ENCODE measurements around the gene NAGPA. TPM values are rescaled to one million over a fixed set of nuclear protein-coding genes. Genes with fewer than 3 reads are reported as not detected.
A peak's percentile ranks its signal among the peaks of the same experiment; 100 is the strongest.

NAGPA gene
- total RNA-seq, 1 donor from 2014 or later: 6.5 TPM

DNA sequence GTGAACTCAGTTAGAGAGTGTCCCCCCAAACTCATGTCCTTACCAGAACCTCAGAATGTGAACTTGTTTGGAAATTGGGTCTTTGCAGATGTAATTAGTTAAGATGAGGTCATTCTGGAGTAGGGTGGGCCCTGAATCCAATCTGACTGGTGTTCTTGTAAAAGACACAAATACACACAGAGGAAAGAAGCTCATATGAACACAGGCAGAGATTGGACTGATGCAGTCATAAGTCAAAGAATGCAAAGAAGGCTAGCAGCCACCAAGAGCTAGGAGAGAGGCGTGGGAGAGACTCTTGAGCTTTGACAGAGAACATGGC, 2.1 kb upstream of the NAGPA start:
- ATAC-seq: no peak
- no peak for DNase-seq (ENCODE audit: missing footprints)
- intact Hi-C loops (cut with DNase I): no loop called here

DNA sequence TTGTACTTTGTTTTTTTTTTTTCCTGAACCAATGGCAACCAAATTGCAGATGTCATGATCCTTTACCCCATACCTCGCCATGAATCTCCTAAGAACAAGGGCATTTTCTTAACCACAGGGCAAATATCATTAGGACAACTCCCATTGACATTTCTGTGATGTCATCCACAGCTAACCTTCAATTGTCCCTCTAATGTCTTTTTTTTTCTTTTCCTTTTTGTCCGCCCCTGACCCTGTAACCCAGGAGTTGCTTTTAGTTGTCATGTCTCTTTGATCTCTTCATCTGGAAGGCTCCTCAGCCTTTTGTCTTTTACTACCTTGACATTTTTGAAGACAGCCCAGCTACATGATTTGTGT, 410 bp upstream of the NAGPA start:
- DNase-seq (ENCODE audit: missing footprints) (no peak), ATAC-seq (no peak)
- intact Hi-C loops (cut with DNase I): no loop called here

DNA sequence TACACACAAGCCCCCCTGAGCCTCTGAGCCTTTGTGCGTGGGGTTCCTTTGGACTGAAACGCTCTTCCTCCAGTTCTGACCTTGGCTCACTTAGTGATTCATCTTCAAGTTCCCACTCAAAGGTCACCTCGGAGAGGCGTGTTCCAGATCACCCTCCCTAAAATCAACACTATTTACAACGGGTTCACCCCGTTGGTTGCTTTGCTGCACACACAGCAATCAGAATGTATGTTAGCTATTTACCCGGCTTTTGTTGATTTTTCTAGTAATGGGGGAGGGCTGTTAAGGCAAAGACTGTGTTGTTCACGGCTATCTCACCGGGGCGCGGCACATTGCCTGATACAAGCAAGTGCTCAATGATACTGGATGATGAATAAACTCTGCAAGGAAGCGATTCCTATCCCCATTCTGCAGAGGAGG, 977 bp downstream of the NAGPA start:
- DNase-seq (ENCODE audit: missing footprints) (no peak), ATAC-seq (no peak)
- intact Hi-C loops (cut with DNase I): no loop called here

DNA sequence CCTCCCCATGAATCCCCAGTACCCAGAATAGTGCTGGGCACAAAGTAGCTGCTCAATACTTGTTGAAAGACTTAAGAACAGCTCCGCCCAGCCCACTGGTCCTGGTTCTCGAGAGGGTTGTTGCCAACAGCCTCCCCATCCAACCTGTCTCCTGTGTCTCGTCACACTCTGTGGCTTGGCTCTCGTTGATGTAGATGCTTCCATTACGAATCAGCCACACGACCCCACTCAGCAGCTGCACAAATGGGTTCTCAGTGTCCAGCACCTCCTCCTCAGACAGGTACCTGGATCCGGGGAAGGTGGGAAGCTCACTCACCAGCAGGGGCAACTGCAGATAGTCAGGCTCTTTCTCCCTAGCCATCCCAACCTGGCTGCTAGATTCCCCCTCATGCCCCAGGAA, 2.1 kb downstream of the NAGPA start:
- intact Hi-C loops (cut with DNase I): no loop called here

DNA sequence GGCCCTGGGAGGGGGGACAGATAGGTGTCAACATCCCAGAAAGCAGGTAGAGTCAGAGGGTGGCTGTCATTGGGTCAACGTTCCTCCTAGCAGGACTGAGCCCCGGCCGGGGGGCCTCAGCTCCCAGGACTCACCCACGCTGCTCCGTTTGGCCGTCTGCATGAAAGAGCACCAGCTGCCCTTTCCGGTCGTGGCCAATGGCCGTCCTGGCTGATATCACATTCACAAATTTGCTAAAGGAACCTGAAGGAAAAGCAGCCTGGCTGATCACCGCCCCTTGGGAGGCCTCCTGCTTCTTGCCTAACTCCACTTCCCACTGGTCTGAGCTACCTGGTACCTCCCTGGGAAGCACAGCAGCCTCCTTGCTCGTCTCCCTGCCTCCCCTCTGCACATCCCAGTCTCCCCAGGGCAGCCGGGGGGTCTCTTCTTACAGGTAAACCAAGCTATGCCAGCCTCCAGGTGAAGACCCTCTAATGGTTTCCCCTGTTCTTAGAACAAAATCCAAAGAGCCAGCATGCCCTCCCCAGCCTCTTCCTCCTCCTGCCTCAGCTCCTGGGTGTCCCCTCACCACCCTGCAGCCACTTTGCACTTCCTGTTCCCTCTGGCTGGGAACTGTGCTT, 3.4 kb downstream of the NAGPA start:
- ATAC-seq (no peak), DNase-seq (ENCODE audit: missing footprints) (no peak)
- intact Hi-C loops (cut with DNase I): no loop called here

More for the DNA sequence above, 2.1 kb downstream of the NAGPA start:
- DNase-seq (ENCODE audit: missing footprints) (no peak), ATAC-seq (no peak)

DNA sequence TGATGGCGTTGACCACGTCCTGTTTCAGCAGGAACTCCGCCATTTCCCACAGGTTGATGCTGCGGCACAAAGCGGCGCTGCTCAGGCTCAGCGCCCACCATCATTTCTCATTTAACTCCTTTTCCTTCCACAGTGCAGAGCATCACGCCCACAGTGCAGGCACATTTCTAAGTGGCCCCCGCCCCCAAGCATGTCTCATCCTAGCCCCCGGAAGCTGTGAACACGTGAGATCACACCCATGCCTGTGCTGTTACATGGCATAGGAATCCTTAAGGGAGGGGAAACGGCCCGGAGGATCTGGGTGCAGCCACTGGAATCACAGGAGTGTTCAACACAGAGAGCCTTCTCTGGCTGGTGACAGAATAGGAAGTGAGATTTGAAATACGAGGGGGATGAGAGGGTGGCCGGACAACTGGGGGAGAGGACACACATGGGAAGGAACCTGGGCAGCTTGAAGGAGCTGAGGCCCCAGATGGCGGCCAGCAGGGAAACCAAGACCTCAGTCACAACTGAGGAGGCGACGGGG, 4.7 kb downstream of the NAGPA start:
- no peak for ATAC-seq
- DNase-seq (ENCODE audit: missing footprints): no peak
- intact Hi-C loops (cut with DNase I): no loop called here

DNA sequence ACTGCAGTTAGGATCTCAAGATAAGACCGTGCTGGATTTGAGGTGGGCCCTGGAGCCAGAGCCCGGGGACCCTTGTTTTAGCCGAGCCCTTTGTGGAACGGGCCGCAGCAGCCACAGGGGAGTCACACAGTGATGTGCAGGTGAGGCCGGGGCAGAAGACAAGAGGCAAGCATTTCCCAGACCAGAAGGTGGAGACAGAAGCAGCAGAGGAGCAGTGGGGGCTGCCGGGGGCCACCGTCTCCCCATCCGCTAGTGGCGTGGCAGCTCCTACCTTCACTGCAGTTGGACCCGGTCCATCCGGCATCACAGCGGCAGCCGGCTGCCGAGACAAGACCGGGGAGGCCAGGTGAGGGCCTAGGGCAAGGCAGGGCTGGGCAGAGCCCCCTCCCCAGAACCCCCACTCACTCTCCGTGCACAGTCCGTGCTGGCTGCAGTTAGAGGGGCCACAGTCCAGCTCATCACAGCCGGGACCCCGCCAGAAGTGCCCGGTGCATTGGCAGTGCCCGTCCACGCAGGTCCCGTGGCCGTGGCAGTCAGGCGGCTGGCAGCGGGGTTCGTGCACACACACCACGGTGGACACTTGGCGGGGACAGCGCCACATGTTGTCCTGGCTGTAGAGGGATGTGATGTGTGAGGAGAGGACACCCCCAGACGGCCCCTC, 6.0 kb downstream of the NAGPA start:
- intact Hi-C loops (cut with DNase I): no loop called here
- DNase-seq (ENCODE audit: missing footprints): no peak
- ATAC-seq: no peak

DNA sequence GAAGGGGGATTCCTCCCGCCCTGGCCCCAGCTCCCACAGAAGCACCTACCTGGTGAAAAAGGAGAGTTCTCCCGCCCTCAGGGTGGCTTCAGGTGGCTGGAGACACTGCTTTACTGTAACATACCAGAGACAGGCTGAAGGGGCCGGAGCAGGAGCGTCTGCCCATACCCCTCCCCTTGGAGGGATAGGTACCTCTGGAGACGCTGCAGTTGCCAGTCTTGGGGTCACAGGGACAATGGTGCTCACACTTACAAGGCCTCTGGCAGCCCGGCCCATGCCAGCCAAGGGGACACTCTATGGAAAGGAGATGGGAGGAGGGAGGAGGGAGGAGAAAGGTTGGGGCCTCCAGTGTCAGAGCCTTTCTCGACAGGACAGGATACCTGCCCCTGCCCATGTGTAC, 6.6 kb downstream of the NAGPA start:
- DNase-seq (ENCODE audit: missing footprints) (no peak), ATAC-seq (no peak)
- intact Hi-C loops (cut with DNase I): no loop called here

DNA sequence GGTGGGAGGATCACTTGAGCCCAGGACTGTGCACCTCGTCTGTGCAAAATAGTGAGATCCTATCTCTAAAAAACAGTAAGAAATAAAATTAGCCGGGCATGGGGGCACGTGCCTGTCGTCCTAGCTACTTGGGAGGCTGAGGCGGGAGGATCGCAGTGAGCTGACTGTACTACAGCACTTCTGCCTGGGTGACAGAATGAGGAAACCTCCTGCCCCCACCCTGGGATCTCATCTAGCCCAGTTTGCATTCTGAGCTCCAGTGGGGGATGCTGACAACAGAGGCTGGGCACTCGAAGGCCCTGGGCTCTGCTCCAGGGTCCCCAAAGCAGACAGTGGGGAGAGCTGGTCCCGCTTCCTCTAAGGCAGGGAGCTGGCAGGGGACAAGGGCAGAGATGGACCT, 7.1 kb downstream of the NAGPA start:
- intact Hi-C loops (cut with DNase I): no loop called here
- ATAC-seq: no peak
- DNase-seq (ENCODE audit: missing footprints): no peak

DNA sequence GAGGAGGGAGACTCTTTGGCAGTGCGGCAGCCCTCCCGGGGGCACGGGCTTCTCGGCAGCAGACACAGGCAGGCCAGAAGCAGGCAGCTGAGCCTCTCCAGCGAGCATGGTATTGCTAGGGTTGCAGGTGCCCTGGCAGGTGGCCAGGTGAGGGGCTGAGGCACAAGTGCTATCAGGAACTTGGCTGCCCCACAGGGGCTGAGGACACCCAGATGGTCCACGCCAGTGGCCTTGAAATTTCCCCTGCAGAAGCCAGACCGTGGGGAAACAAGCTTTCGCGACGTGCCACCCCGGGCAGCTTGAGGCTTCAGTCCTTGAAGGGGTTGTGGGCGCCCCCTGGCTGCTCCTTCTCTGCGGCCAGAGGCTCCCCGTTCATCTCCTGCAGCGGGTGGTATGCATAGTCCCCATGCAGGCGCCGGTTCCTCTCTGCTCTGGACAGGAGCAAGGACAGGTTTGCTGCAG, 8.5 kb downstream of the NAGPA start:
- intact Hi-C loops (cut with DNase I): loop anchor here (2.0 kb wide), 1 partner anchor 66 kb away; the partner anchor contains the start of gene SEC14L5
- DNase-seq (ENCODE audit: missing footprints) (no peak), ATAC-seq (peak; percentile 50)

DNA sequence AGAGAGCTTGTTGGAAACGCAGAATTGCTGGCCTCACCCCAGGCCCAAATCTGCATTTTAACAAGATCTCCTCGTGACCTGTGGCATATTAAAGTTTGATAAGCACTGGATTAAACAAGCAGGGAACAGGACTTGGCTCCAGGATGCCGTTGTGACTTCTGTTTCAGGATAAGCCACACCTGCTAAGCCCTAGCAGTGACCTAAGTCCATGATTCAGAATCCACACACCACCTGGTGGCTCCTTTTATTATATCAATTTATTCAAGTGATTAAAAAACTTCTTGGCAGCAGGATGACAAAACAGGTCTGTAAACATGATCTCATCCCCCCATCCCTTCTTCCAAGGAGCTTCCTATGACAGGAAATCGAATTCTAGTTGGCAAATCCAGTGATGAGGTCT, 9.1 kb downstream of the NAGPA start:
- DNase-seq (ENCODE audit: missing footprints) (no peak), ATAC-seq (no peak)
- intact Hi-C loops (cut with DNase I): loop anchor here (2.0 kb wide), 1 partner anchor 66 kb away; the partner anchor contains the start of gene SEC14L5

DNA sequence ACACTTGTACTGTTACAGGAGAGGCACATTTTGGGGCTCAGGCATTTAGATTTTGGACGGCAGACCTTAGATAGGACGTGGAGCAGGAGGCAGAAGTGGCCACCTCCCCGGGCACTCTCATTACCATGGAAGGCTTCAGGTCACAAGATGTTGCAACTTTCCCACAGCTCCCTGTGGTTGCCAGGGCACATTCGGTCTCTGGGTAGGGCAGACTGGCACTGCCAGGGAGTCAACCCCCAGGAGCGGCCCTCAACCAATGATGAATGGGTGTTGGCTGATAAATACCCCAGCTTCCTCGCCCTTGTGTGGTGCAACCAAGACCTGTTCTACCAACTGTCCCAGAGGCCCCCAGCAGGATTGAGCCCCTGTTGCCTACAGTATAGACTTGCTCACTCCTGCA, 11.2 kb downstream of the NAGPA start:
- no peak for ATAC-seq
- no peak for DNase-seq (ENCODE audit: missing footprints)
- intact Hi-C loops (cut with DNase I): no loop called here

DNA sequence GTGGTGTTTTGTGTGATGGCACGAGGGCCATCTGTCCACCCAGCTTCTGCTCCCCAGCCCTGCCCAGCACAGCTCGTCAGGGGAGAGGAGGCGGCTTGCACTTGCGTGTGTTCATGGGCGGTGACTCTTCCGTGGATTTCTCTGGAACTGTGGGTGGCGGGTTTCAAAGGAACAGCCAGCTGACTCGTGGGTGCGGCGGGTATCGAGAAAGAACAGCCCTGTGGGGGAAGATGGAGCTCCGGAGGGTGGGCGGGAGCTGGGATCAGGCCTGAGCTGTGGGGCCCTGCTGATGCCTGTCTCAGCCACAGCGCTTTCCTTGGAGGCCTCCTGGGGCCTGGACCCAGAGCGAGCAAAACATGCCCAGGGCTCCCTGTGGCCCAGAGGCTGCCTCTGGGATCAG, 13.2 kb downstream of the NAGPA start:
- ATAC-seq: no peak
- DNase-seq (ENCODE audit: missing footprints): no peak
- intact Hi-C loops (cut with DNase I): no loop called here

DNA sequence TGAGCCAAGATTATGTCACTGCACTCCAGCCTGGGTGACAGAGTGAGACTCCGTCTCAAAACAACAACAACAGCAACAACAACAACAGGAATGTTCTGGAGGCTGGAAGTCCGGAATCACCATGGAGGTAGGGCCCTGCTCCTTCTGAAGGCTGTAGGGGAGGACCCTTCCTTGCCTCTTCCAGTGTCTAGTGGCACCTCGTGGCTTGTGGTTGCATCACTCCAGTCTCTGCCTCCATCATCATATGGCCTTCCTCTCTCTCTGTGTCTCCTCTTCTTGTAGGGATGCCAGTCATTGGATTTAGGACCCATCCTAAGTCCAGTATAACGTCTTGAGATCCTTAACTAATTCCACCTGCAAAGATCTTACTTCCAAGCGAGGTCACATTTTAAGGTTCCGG, 14.0 kb downstream of the NAGPA start:
- intact Hi-C loops (cut with DNase I): no loop called here
- DNase-seq (ENCODE audit: missing footprints) (no peak), ATAC-seq (no peak)

DNA sequence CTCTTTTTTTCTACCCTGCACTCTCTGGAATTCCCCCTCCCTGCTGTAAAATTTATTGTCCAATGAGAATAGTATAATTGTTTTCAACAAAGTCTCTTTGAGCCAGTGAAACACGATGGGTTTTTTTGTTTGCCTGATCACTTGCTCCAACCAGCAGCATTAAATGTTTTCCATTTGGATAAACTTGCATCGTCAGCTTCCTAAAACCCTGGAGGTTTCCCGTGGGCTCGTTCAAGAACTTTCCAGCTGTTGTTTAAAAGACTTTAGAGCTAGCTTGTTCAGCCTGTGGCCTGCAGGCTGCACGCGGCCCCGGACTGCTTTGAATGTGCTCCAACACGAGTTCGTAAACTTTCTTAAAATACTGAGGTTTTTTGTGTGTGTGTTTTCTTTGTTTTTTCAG, 14.9 kb downstream of the NAGPA start:
- ATAC-seq: no peak

DNA sequence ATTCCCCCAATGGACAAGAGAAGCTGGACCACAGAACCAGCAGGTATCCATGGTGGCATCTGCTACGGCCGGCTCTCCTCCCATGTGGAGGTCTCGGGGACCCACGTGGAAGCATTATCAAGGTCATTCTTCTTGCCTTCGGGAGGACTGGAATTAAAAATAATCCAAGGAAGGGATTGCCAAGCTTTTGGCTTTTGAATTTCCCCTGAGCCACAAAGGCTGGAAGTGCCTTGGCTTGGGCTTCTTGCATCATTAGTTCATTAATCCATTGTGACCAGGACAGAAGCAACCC, 16.1 kb downstream of the NAGPA start:
- intact Hi-C loops (cut with DNase I): no loop called here
- ATAC-seq (no peak), DNase-seq (ENCODE audit: missing footprints) (peak; percentile 34)

More for the DNA sequence above, 14.9 kb downstream of the NAGPA start:
- intact Hi-C loops (cut with DNase I): no loop called here
- DNase-seq (ENCODE audit: missing footprints): no peak

DNA sequence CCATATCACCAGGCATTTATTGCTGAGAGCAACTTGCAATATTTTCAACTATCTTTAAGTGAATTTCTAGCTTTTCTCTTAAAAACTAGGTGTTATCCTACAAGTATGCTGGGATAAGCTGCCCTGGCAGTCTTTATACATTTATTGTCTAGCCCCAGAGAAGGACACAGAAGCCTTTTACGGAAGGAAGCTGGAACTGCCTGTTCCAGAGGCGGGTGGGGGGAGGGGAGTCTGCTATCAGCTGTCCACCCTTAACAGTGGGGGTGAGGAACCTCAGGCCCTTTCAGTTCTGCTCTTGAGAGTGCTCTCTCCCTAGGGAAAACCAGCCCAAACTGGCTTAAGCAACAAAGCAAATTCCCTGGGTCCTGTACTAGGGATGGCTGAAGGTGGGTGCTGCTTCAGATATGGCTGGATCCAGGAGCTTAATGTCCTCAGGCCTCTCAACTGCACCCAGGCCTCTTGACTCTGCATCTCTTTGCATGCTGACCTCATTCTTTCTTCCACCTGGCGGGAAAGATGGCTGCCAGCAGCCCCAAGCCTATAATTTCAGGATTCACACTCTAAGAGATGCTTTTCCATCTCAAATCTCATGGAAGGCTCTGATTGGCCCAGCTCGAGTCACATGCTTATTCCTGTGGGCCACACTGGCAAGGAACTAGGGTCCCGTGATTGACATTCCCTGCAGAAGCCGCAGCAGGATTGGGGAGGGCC, 16.6 kb downstream of the NAGPA start:
- intact Hi-C loops (cut with DNase I): no loop called here
- no peak for DNase-seq (ENCODE audit: missing footprints)
- no peak for ATAC-seq

DNA sequence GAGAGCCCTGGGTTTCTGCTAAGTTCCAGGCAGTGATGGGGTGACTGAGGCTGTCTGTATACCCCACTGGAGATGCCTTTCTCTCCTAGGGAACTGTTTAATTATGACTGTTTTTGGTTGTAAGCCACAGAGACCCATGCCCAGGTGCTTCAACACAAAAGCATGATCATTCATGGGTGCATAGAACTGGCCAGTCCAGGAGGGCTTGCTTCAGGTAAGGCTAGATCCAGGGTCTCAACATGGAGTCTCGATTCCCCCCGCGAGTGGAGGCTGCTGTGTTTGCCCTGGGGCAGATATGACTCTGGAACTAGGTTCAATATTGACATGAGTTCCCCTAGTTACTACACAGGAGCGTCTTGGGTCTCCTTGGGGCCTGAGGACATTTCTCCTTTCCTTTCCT, 17.8 kb downstream of the NAGPA start:
- DNase-seq (ENCODE audit: missing footprints): no peak
- ATAC-seq: no peak
- intact Hi-C loops (cut with DNase I): no loop called here

DNA sequence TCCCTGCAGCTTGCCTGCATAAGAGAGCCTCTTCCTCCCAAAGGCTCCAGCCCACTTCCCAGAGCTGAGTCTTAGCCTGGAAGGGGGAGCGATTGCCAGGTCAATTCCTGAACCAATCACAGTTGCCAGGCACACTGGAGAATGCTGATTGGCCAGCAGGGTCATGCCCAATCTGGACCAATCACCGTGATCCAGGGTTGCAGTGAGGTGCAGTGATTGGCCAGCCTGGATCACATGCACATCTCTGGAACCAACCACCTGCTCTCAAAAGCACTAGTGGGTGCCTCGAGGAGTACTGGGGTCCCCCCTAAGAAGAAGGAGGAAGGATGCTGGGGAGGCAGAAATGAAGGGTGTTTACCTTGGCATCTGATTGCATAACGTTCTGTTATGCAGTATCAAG, 18.4 kb downstream of the NAGPA start:
- no peak for ATAC-seq
- intact Hi-C loops (cut with DNase I): no loop called here
- DNase-seq (ENCODE audit: missing footprints): no peak

DNA sequence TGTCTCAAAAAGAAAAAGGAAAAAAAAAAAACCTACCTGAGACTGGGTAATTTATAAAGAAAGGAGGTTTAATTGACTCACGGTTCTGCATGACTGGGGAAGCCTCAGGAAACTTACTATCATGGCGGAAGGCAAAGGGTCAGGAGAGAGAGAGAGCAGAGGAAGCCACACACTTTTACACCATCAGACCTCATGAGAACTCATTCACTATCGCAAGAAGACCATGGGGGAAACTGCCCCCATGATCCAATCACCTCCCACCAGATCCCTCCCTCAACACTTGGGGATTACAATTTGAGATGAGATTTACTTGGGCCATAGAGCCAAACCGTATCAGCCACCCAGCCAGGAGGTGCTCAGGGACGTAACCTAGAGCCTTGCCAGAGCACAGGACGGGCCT, 20.8 kb downstream of the NAGPA start:
- intact Hi-C loops (cut with DNase I): no loop called here
- DNase-seq (ENCODE audit: missing footprints): no peak
- no peak for ATAC-seq
